LNCaP clone FGC (cell line): ENCODE results near the gene NDST1.

Source experiments
- DNase-seq: peaks from one replicate; pipeline ENCODE4 v3.0.0-alpha.2; 2011; ENCODE audit warnings: low read depth
- H3K4me3 ChIP-seq: 2 replicates; pipeline ENCODE4 v1.5.1; 2011; ENCODE audit warnings: mild to moderate bottlenecking, low read depth, low read length, control low read depth
- TF ChIP-seq, protein P1 (sequence below): IDR thresholded peaks from 2 replicates; pipeline ENCODE4 v1.5.1; 2012; ENCODE audit warnings: mild to moderate bottlenecking; ENCODE audit not compliant: control insufficient read depth, insufficient read depth; ENCODE audit errors: extremely low read depth

The NDST1 gene

DNA sequence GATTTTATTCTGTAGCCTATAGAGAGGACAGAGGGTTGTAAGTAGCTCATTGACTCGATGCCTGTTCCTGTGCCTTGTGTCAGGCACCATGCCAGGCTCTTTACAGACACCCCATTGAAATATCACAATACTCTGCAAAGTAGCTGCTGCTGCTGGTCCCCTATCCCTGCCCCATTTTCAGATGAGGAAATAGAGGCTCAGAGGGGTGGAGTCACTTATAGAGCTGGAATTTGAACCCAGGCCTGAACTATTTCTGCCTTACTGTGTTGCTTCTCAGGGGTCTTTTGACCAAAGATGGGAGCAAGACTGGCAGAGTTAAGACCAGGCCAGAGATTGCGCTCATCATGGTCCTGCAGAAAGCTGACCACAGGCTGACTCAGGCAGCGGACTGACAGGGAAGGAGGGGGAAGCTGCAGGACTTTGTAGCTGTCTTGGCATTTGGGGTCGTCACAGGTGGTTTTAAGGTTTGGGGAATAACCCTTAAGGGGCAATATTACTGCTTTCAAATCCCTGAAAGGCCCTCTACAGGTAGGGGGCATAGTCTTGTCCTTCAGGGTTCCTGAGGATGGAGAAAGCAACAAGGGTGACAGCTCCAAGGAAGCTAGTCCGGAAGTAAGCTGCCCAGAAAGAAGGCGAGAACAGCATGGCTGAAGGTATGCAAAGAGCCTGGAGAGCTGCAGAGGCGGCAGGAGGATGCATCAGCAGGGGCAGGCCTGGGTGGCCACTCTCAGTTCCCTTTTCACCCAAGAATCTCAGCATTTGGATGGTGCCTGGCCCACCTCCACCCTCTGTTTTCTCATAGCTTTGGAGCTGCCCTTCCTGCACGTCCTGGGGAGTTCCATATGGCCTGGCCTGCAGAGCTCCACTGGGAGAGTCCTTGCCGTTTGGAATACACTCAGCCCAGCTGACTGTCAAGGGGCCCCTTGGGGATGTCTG is 18.3 kb upstream of the NDST1 start:
- DNase-seq: no peak
- no peak overlapping the region for H3K4me3 ChIP-seq
- TF ChIP-seq, protein P1, sequence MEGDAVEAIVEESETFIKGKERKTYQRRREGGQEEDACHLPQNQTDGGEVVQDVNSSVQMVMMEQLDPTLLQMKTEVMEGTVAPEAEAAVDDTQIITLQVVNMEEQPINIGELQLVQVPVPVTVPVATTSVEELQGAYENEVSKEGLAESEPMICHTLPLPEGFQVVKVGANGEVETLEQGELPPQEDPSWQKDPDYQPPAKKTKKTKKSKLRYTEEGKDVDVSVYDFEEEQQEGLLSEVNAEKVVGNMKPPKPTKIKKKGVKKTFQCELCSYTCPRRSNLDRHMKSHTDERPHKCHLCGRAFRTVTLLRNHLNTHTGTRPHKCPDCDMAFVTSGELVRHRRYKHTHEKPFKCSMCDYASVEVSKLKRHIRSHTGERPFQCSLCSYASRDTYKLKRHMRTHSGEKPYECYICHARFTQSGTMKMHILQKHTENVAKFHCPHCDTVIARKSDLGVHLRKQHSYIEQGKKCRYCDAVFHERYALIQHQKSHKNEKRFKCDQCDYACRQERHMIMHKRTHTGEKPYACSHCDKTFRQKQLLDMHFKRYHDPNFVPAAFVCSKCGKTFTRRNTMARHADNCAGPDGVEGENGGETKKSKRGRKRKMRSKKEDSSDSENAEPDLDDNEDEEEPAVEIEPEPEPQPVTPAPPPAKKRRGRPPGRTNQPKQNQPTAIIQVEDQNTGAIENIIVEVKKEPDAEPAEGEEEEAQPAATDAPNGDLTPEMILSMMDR: no peak

DNA sequence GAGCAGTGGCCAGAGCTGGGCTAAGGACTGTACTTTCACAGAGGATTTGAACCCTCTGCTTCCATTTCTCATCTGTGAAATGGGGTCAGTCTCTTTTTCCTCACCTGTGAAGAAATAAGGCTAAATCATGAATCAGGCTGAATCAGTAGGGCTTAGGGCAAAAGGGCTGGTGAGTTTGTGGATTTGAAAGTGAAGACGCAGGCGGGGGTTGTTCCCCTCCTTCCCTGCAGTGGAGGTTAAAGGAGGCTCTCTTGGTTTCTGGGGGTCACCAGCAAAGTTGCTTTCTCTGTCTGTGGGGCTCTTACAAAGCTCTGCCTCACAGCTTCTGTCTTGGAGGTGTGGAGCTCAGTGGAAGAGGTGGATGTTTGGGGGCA is 17.6 kb upstream of the NDST1 start:
- TF ChIP-seq, protein P1: no peak
- no peak overlapping the region for H3K4me3 ChIP-seq
- DNase-seq: no peak

DNA sequence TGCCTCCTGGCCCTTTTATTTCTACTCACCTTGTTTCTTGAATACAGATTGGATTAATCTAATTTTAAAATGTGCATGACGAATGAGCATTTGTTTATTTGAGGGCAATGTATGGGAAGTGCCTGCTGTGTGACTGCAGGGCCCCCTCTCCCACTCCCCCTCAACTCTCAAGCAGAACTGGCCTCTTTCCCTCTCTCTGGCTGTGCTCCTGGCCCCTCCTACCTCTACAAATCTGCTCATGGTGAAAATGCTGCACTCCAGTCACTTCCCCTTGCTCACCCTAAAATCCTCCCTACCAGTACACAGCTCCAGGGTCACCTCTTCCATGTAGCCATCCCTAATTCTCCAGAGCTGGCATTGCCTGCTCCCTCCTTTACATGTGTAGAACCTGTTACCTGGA is 17.2 kb upstream of the NDST1 start:
- TF ChIP-seq, protein P1: no peak
- no peak for DNase-seq
- no peak overlapping the region for H3K4me3 ChIP-seq

DNA sequence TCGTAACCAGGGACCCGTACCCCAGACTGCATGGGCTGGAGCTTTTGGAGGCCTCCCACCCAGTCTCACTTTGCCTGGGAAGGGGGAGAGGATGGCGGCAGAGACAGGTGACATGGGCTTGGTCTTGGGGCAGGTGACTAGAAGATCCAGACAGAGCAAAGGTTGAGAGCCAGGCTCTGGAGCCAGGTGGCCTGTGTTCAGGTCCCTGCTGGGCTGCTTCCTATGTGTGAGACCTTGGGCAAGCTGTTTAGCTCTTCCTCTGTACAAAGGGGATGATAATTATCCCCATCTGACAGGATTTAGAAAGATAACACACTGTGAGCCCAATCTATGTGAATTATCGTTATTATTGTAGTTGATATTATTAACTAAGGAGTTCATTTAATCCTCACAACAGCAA is 16.1 kb upstream of the NDST1 start:
- DNase-seq: no peak
- no peak overlapping the region for H3K4me3 ChIP-seq
- TF ChIP-seq, protein P1: no peak

DNA sequence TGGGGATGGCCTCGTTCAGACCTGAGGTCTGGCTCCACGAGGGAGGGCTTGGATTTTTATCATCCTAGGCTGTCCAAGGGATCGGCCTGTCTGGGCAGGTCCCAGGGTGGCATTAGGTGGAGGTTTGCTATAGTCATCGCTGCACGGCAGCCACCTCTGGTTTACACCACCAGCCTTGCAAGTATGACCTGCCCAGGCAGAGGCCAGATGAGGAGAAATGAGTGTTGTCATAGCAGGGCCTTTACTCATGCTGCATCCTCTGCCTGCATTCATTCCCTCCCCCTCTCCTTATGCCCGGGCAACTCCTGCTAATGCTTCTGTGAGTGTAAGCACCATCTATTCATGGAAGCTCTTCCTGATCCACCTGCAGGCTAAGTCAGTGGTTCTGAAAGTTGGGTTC is 15.3 kb upstream of the NDST1 start:
- no peak for DNase-seq
- TF ChIP-seq, protein P1: no peak
- no peak overlapping the region for H3K4me3 ChIP-seq

DNA sequence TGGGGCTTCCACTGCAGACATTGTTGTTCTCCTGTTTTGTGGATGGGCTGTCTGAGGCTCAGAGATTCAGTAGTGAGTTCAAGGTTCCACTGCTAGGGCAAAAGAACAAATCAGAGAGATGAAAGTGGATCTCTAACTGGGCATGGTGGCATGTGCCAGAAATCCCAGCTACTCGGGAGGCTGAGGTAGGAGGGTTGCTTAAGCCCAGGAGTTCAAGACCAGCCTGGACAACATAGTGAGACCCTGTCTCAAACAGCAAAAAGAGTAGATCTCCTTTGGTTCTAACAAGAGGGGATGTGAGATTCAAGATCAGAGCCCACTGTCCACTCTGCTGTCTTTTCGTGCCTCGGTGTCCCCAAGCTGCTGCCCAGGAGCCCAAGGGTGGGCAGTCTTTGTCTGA is 11.8 kb upstream of the NDST1 start:
- TF ChIP-seq, protein P1: no peak
- H3K4me3 ChIP-seq: no peak overlapping the region
- DNase-seq: no peak

DNA sequence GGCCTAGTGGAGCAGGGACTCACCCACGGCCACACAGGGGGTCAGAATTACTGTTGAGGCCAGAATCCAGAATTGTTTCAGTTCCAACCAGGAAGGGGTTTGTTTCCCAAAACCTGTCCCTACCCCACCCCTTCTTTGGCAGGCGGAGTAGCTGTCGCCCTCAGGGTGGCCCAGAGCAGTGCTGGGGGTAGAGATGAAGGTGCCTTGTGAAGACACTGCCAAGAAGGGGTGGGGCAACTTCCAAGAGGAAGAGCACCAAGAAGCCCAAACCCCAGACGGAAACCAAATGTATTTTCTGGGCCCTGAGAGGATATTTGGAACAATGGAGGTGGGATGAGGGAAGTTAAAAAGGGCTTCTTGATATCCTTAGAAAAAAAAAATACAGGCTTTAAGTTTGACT is 11.4 kb upstream of the NDST1 start:
- no peak overlapping the region for H3K4me3 ChIP-seq
- no peak for DNase-seq
- TF ChIP-seq, protein P1: no peak
